Endothelial cell of umbilical vein (primary cell): ENCODE data around the gene BAG5. TPM values are rescaled to one million over a fixed set of nuclear protein-coding genes. Genes with fewer than 3 reads are reported as not detected.

Experiments used
- BruUV-seq: library from RNA; stranded (reverse); fragments of 400-500 nt; replicated peaks from 2 replicates; lab custom pipeline; 2021; lab: Mats Ljungman, UMichigan
- CTCF ChIA-PET: fragments of 300-600, 350-600 bp; sonication (Branson Sonifier 250); formaldehyde crosslinking; loops from one replicate; lab custom pipeline; 2021; ENCODE audit warnings: antibody characterized with exemption, inconsistent platforms; lab: Charles Lee
- POLR2A ChIA-PET: fragments of 300-600, 350-600 bp; sonication (Branson Sonifier 250); formaldehyde crosslinking; loops from one replicate; lab custom pipeline; 2021; ENCODE audit warnings: antibody characterized with exemption, inconsistent platforms; lab: Charles Lee
- DNase-seq: peaks from one replicate; pipeline ENCODE4 v3.0.0-alpha.2; 2011; ENCODE audit warnings: low read depth, low spot score
- FAIRE-seq: peaks from 2 replicates; lab custom pipeline; 2011; peaks lifted over from hg19 to GRCh38; lab: Jason Lieb, UNC
- H2AFZ ChIP-seq: 2 replicates; pipeline ENCODE4 v1.6.0; 2012; ENCODE audit warnings: low read depth, low read length, control low read depth, inconsistent platforms
- H3K27ac ChIP-seq: 2 replicates; pipeline ENCODE4 v1.5.1; 2011; ENCODE audit warnings: low read depth, mild to moderate bottlenecking, control low read depth, low read length, moderate library complexity; ENCODE audit not compliant: insufficient read depth
- H3K27me3 ChIP-seq, 2 experiments: 2 replicates each; pipeline versions ENCODE4 v1.6.0 to v1.6.1; 2011; ENCODE audit warnings: low read length in 2 of 2, mixed read lengths in 1 of 2; ENCODE audit not compliant: control insufficient read depth in 2 of 2, insufficient read depth in 2 of 2
- H3K36me3 ChIP-seq, 2 experiments: 2 replicates in 1 of 2; 3 replicates in 1 of 2; pipeline ENCODE4 v1.5.1; 2011; ENCODE audit warnings: low read length in 2 of 2, mild to moderate bottlenecking in 1 of 2, moderate library complexity in 1 of 2; ENCODE audit not compliant: control insufficient read depth in 2 of 2, insufficient read depth in 2 of 2; ENCODE audit errors: extremely low read depth in 1 of 2
- H3K4me1 ChIP-seq: 3 replicates; pipeline ENCODE4 v1.5.1; 2011; ENCODE audit warnings: mild to moderate bottlenecking, low read length; ENCODE audit not compliant: control insufficient read depth, insufficient read depth; ENCODE audit errors: extremely low read depth
- H3K4me2 ChIP-seq: 2 replicates; pipeline ENCODE4 v1.6.1; 2011; ENCODE audit warnings: low read length, control low read depth, mixed read lengths; ENCODE audit not compliant: insufficient read depth
- H3K4me3 ChIP-seq, 3 experiments: fragments of 200-600 bp in 1 of 3; sonication (generic), shearing (Covaris generic) in 1 of 3; replicated peaks in 1 of 3; 2 replicates each; pipeline ENCODE4 v1.5.1; 2011 to 2016; ENCODE audit warnings: control low read depth in 3 of 3, low read length in 3 of 3, mild to moderate bottlenecking in 2 of 3, inconsistent platforms in 1 of 3, low read depth in 1 of 3, moderate library complexity in 1 of 3; ENCODE audit not compliant: insufficient read depth in 1 of 3
- H3K79me2 ChIP-seq: 2 replicates; pipeline ENCODE4 v1.6.0; 2012; ENCODE audit warnings: low read length, inconsistent platforms; ENCODE audit not compliant: control insufficient read depth, insufficient read depth
- H3K9ac ChIP-seq: replicated peaks from 2 replicates; pipeline ENCODE3; 2011; ENCODE audit warnings: low read length, control low read depth; ENCODE audit not compliant: insufficient read depth; ENCODE audit errors: extremely low read depth
- H3K9me1 ChIP-seq: replicated peaks from 3 replicates; pipeline ENCODE4 v1.6.0; 2011; ENCODE audit warnings: mild to moderate bottlenecking, low read length; ENCODE audit not compliant: control insufficient read depth, insufficient read depth; ENCODE audit errors: extremely low read depth
- H3K9me3 ChIP-seq: replicated peaks from 2 replicates; pipeline ENCODE4 v1.5.1; 2012; ENCODE audit warnings: low read length, inconsistent platforms; ENCODE audit not compliant: control insufficient read depth, insufficient read depth
- H4K20me1 ChIP-seq: replicated peaks from 2 replicates; pipeline ENCODE3; 2011; ENCODE audit warnings: mild to moderate bottlenecking, low read length; ENCODE audit not compliant: control insufficient read depth, insufficient read depth; ENCODE audit errors: extremely low read depth
- CTCF ChIP-seq, 2 donors: IDR thresholded peaks; 1 replicate in 1 of 2; 2 replicates in 1 of 2; pipeline ENCODE4 v1.5.1; 2011; ENCODE audit warnings: low read length in 2 of 2, mild to moderate bottlenecking in 2 of 2, moderate library complexity in 2 of 2, control low read depth in 1 of 2, inconsistent platforms in 1 of 2, low read depth in 1 of 2; ENCODE audit not compliant: insufficient read depth in 1 of 2; ENCODE audit errors: extremely low read depth in 1 of 2
- GATA2 ChIP-seq: IDR thresholded peaks from 2 replicates; pipeline ENCODE4 v1.7.0; 2011; ENCODE audit warnings: low read depth, mild to moderate bottlenecking, moderate library complexity, mixed read lengths, low read length; ENCODE audit not compliant: insufficient read length, insufficient read depth
- MAX ChIP-seq: IDR thresholded peaks from 2 replicates; pipeline ENCODE4 v1.6.1; 2011; ENCODE audit not compliant: insufficient read depth, insufficient read length
- MYC ChIP-seq: IDR thresholded peaks from one replicate; pipeline ENCODE4 v1.6.1; 2011; ENCODE audit warnings: mild to moderate bottlenecking, low read depth, low read length
- dilution Hi-C: fragments of 300-500 bp; cut with MboI; formaldehyde crosslinking; loops from one replicate; pipeline ENCODE4 v1.15.0; 2019; ENCODE audit warnings: low sequenced_read_pairs; ENCODE audit not compliant: extremely low pct_ligation_motif_present
- intact Hi-C: fragments of 100-400 bp; cut with micrococcal nuclease; formaldehyde crosslinking; loops from one replicate; pipeline ENCODE4 v1.10.0; 2022
- polyA plus RNA-seq, 4 experiments: library from polyadenylated mRNA; depleted of rRNA in 3 of 4; stranded (reverse) in 3 of 4; unstranded in 1 of 4; fragments of >200 nt; gene quantifications; 2 replicates each; pipeline versions ENCODE4 v1.2.1 to v1.2.3, GENCODE V29; 2011 to 2012; ENCODE audit warnings: missing spikeins in 1 of 4
- total RNA-seq: library from RNA; stranded (reverse); gene quantifications from 2 replicates; pipeline ENCODE4 v1.2.3, GENCODE V29; 2021

Gene BAG5
- total and polyA plus RNA-seq, 2 donors (not counting 3 experiments of a cell fraction or from before 2014, with no cell fraction given): 6.3 to 32.5 TPM

- Histone ChIP-seq H3K4me3 (no peak overlapping the region), H3K4me1 (peaks cover 14% of the 10 kb centered on the region), H3K9me3 (no peaks in the 10 kb centered on the region), H3K9ac (no peak overlapping the region), H3K4me2 (no peak overlapping the region), H3K27me3 (peaks cover 17 to 32% of the 10 kb centered on the region in 2 experiments), H3K79me2 (no peaks in the 10 kb centered on the region), H3K36me3 (no peaks in the 10 kb centered on the region), H3K9me1 (no peaks in the 10 kb centered on the region), H3K27ac (no peak overlapping the region), H4K20me1 (no peaks in the 10 kb centered on the region), H2AFZ (no peak overlapping the region)
- BruUV-seq: no TSS peak
- intact Hi-C loops: no loop called here
- POLR2A ChIA-PET: interaction anchor here (0.6 kb wide), 1 partner anchor 29 kb away, joined by 3 read pairs; no protein-coding TSS in a partner anchor
- peak; percentile 48 for TF ChIP-seq GATA2
- TF ChIP-seq MAX: no peak
- no peak for TF ChIP-seq MYC
- CTCF ChIA-PET: interaction anchor here (0.7 to 8.0 kb wide), 18 partner anchors 9 to 462 kb away, joined by 3 to 209 read pairs (median 6); partner anchors contain the start of genes BAG5, COA8 and TRMT61A
- dilution Hi-C loops: no loop called here
- FAIRE-seq (peak; percentile 8), DNase-seq (no peak)
Observed at GRCh38 chr14:103519043-103519836, 43.2 kb downstream of the BAG5 start.

GRCh38 chr14:103518422-103519042 lies 43.9 kb downstream of the BAG5 start:
- FAIRE-seq: peak; percentile 48
- no peak overlapping the region for H3K4me3 ChIP-seq
- H3K36me3 ChIP-seq: no peaks in the 10 kb centered on the region
- no peak overlapping the region for H3K9ac ChIP-seq
- ChIA-PET CTCF (interaction anchor here (0.7 to 8.0 kb wide), 18 partner anchors 8 to 463 kb away, joined by 3 to 209 read pairs (median 6); partner anchors contain the start of genes BAG5, COA8 and TRMT61A), POLR2A (interaction anchor here (0.6 kb wide), 1 partner anchor 29 kb away, joined by 3 read pairs; no protein-coding TSS in a partner anchor)
- no TSS peak for BruUV-seq
- peaks cover 14% of the 10 kb centered on the region for H3K4me1 ChIP-seq
- dilution Hi-C loops: no loop called here
- peaks cover 10 to 25% of the 10 kb centered on the region in 2 experiments for H3K27me3 ChIP-seq
- no peak overlapping the region for H3K27ac ChIP-seq
- peak; percentile 32 for DNase-seq
- no peaks in the 10 kb centered on the region for H3K9me3 ChIP-seq
- no peak overlapping the region for H3K4me2 ChIP-seq
- no peaks in the 10 kb centered on the region for H4K20me1 ChIP-seq
- H3K9me1 ChIP-seq: no peaks in the 10 kb centered on the region
- H2AFZ ChIP-seq: no peak overlapping the region
- no peaks in the 10 kb centered on the region for H3K79me2 ChIP-seq
- intact Hi-C loops: loop anchor here (1.0 kb wide), 1 partner anchor 28 kb away; no protein-coding TSS in a partner anchor
- no peak for TF ChIP-seq GATA2
- peak; percentile 93 to 95 for TF ChIP-seq CTCF (IDR thresholded peaks at IDR 0.05; ENCODE audit: extremely low read depth in 1 of 2, insufficient read depth in 1 of 2, low read depth in 1 of 2, low read length in 2 of 2)
